PC-3 (cell line): ENCODE measurements around the gene DSG3.

Experiments
- EZH2 ChIP-seq: fragments of 300-600 bp; sonication (generic); IDR thresholded peaks from one replicate; pipeline ENCODE4 v1.6.1; 2017; ENCODE audit warnings: antibody characterized with exemption, mild to moderate bottlenecking, low read length; ENCODE audit not compliant: unreplicated experiment
- TF ChIP-seq, protein P1 (sequence below): fragments of 300-600 bp; sonication (generic); conservative IDR thresholded peaks from 2 replicates; pipeline ENCODE4 v1.5.1; 2017; ENCODE audit warnings: antibody characterized with exemption, low read depth, mild to moderate bottlenecking, low read length

DNA sequence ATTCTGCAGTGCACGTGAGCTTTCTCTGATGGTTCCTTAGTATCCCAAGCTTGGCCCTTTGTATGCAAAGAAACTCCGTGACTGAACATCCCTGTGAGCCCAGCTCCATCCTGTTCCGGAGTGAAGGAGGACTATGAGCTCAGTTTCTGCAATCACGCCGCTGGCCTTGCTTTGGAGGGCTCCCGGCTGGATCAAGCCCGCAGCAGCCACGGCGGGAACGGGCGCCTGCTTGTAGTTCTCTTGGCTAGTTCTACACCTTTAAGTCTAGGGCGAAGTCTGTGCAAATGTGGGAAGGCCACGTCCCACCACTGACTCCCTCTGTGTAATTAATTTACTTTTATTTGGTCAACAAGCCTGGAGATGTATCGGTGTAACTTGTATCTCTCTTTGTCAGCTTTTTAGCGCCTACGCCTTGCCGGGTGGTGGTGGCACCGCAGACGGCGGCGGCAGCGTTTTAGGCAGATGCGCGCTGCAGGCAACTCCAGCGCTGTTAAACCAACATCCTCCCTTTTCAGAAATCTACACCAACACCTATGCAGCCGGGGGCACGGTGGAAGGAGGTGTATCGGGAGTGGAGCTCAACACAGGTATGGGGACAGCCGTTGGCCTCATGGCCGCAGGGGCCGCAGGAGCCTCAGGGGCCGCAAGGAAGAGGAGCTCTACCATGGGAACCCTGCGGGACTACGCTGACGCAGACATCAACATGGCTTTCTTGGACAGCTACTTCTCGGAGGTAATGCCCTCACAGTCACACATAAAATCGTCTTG is 36.6 kb upstream of the DSG3 start:
- TF ChIP-seq, protein P1, sequence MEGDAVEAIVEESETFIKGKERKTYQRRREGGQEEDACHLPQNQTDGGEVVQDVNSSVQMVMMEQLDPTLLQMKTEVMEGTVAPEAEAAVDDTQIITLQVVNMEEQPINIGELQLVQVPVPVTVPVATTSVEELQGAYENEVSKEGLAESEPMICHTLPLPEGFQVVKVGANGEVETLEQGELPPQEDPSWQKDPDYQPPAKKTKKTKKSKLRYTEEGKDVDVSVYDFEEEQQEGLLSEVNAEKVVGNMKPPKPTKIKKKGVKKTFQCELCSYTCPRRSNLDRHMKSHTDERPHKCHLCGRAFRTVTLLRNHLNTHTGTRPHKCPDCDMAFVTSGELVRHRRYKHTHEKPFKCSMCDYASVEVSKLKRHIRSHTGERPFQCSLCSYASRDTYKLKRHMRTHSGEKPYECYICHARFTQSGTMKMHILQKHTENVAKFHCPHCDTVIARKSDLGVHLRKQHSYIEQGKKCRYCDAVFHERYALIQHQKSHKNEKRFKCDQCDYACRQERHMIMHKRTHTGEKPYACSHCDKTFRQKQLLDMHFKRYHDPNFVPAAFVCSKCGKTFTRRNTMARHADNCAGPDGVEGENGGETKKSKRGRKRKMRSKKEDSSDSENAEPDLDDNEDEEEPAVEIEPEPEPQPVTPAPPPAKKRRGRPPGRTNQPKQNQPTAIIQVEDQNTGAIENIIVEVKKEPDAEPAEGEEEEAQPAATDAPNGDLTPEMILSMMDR, result no peak
- TF ChIP-seq EZH2, result no peak
